HepG2 (cell line): ENCODE data around the gene ZNF189. TPM values are rescaled to one million over a fixed set of nuclear protein-coding genes. Genes with fewer than 3 reads are reported as not detected.
A peak's percentile ranks its signal among the peaks of the same experiment; 100 is the strongest.

ENCODE experiments used
- ARNT2 ChIP-seq: sonication (generic); formaldehyde crosslinking; IDR thresholded peaks from 2 replicates; pipeline ENCODE4 v1.8.0; 2022; ENCODE audit warnings: mild to moderate bottlenecking, low read depth, missing genetic modification reagents, moderate library complexity
- CENPT ChIP-seq: sonication (generic); formaldehyde crosslinking; IDR thresholded peaks from 2 replicates; pipeline ENCODE4 v1.8.0; 2022; ENCODE audit warnings: low read depth, mild to moderate bottlenecking, moderate library complexity, missing genetic modification reagents
- E2F5 ChIP-seq: sonication (generic); formaldehyde crosslinking; conservative IDR thresholded peaks from 2 replicates; pipeline ENCODE4 v1.4.0; 2020; ENCODE audit warnings: missing genetic modification reagents
- EP300 ChIP-seq, 3 experiments: sonication (generic) in 1 of 3; formaldehyde crosslinking in 1 of 3; IDR thresholded peaks; 2 replicates each; pipeline versions ENCODE4 v1.5.1 to v1.6.1; 2011 to 2020; ENCODE audit warnings: low read depth in 2 of 3, low read length in 2 of 3, borderline replicate concordance in 1 of 3, improper control_type of control experiment in 1 of 3, mild to moderate bottlenecking in 1 of 3, missing genetic modification reagents in 1 of 3, moderate library complexity in 1 of 3
- FOXA3 ChIP-seq: IDR thresholded peaks from 2 replicates; pipeline ENCODE4 v1.6.1; 2016; ENCODE audit warnings: missing genetic modification reagents, missing compliant biosample characterization
- GFI1 ChIP-seq: sonication (generic); formaldehyde crosslinking; IDR thresholded peaks from 2 replicates; pipeline ENCODE4 v1.5.0; 2020; ENCODE audit warnings: missing genetic modification reagents, mild to moderate bottlenecking, borderline replicate concordance
- GMEB2 ChIP-seq: IDR thresholded peaks from 2 replicates; pipeline ENCODE4 v1.6.1; 2016; ENCODE audit warnings: missing biosample characterization, missing genetic modification reagents, low read depth
- HMG20A ChIP-seq: IDR thresholded peaks from 2 replicates; pipeline ENCODE4 v1.6.1; 2016; ENCODE audit warnings: borderline replicate concordance
- IKZF4 ChIP-seq: sonication (generic); formaldehyde crosslinking; IDR thresholded peaks from 2 replicates; pipeline ENCODE4 v1.5.1; 2020; ENCODE audit warnings: borderline replicate concordance, mild to moderate bottlenecking, low read depth, missing genetic modification reagents; ENCODE audit errors: not compliant biosample characterization
- MED1 ChIP-seq: sonication (generic); formaldehyde crosslinking; IDR thresholded peaks from 2 replicates; pipeline ENCODE4 v1.4.0; 2020; ENCODE audit warnings: missing genetic modification reagents
- MED13 ChIP-seq: sonication (generic); formaldehyde crosslinking; IDR thresholded peaks from 2 replicates; pipeline ENCODE4 v1.5.0; 2020; ENCODE audit warnings: missing genetic modification reagents
- POLR2AphosphoS5 ChIP-seq: IDR thresholded peaks from 2 replicates; pipeline ENCODE4 v1.6.1; 2012; ENCODE audit warnings: low read depth, low read length
- REL ChIP-seq: sonication (generic); formaldehyde crosslinking; conservative IDR thresholded peaks from 2 replicates; pipeline ENCODE4 v1.8.0; 2022; ENCODE audit warnings: mild to moderate bottlenecking, missing genetic modification reagents, moderate library complexity
- SIN3B ChIP-seq: fragments of 150-350 bp; IDR thresholded peaks from 2 replicates; pipeline ENCODE4 v1.6.1; 2014; ENCODE audit warnings: low read length
- TBX2 ChIP-seq: sonication (generic); formaldehyde crosslinking; IDR thresholded peaks from 2 replicates; pipeline ENCODE4 v1.5.0; 2020; ENCODE audit warnings: missing genetic modification reagents, mild to moderate bottlenecking, borderline replicate concordance
- ZBTB3 ChIP-seq: sonication (generic); formaldehyde crosslinking; IDR thresholded peaks from 2 replicates; pipeline ENCODE4 v1.4.0; 2020; ENCODE audit warnings: low read depth, mild to moderate bottlenecking, moderate library complexity, missing genetic modification reagents, borderline replicate concordance
- ZBTB7A ChIP-seq: sonication (generic); formaldehyde crosslinking; IDR thresholded peaks from 2 replicates; pipeline ENCODE4 v1.8.0; 2022; ENCODE audit warnings: mild to moderate bottlenecking, missing genetic modification reagents
- ZBTB7B ChIP-seq: sonication (generic); formaldehyde crosslinking; IDR thresholded peaks from 2 replicates; pipeline ENCODE4 v1.4.0; 2020; ENCODE audit warnings: missing genetic modification reagents
- ZFP1 ChIP-seq: IDR thresholded peaks from 2 replicates; pipeline ENCODE4 v1.6.1; 2016
- ZFP62 ChIP-seq: sonication (generic); formaldehyde crosslinking; IDR thresholded peaks from 2 replicates; pipeline ENCODE4 v1.4.0; 2020; ENCODE audit warnings: missing genetic modification reagents
- ZKSCAN8 ChIP-seq: IDR thresholded peaks from 2 replicates; pipeline ENCODE4 v1.6.1; 2016; ENCODE audit warnings: borderline replicate concordance, missing genetic modification reagents, missing compliant biosample characterization
- ZNF143 ChIP-seq: sonication (generic); formaldehyde crosslinking; IDR thresholded peaks from 2 replicates; pipeline ENCODE4 v1.4.0; 2020; ENCODE audit warnings: missing genetic modification reagents
- ZNF205 ChIP-seq: IDR thresholded peaks from 2 replicates; pipeline ENCODE4 v1.6.1; 2018; ENCODE audit warnings: missing biosample characterization, missing genetic modification reagents
- ZNF362 ChIP-seq: sonication (generic); formaldehyde crosslinking; IDR thresholded peaks from 2 replicates; pipeline ENCODE4 v1.4.0; 2020; ENCODE audit warnings: missing genetic modification reagents, mild to moderate bottlenecking, borderline replicate concordance
- ZNF383 ChIP-seq: sonication (generic); formaldehyde crosslinking; IDR thresholded peaks from 2 replicates; pipeline ENCODE4 v1.4.0; 2020; ENCODE audit warnings: missing genetic modification reagents, mild to moderate bottlenecking, borderline replicate concordance
- ZNF446 ChIP-seq: sonication (generic); formaldehyde crosslinking; IDR thresholded peaks from 2 replicates; pipeline ENCODE4 v1.5.0; 2020; ENCODE audit warnings: mild to moderate bottlenecking, missing genetic modification reagents
- ZNF510 ChIP-seq: sonication (generic); formaldehyde crosslinking; IDR thresholded peaks from 2 replicates; pipeline ENCODE4 v1.4.0; 2020; ENCODE audit warnings: low read depth, mild to moderate bottlenecking, missing genetic modification reagents
- ZNF567 ChIP-seq: sonication (generic); formaldehyde crosslinking; IDR thresholded peaks from 2 replicates; pipeline ENCODE4 v1.8.1; 2023; ENCODE audit warnings: mild to moderate bottlenecking, missing genetic modification reagents, borderline replicate concordance
- ZNF589 ChIP-seq: sonication (generic); formaldehyde crosslinking; conservative IDR thresholded peaks from 2 replicates; pipeline ENCODE4 v1.8.0; 2022; ENCODE audit warnings: mild to moderate bottlenecking, moderate library complexity, missing genetic modification reagents
- ZNF709 ChIP-seq: sonication (generic); formaldehyde crosslinking; IDR thresholded peaks from 2 replicates; pipeline ENCODE4 v1.5.0; 2020; ENCODE audit warnings: mild to moderate bottlenecking, missing genetic modification reagents
- polyA plus RNA-seq, 8 experiments: library from polyadenylated mRNA; depleted of rRNA in 3 of 8; stranded (reverse) in 7 of 8; unstranded in 1 of 8; fragments of >200 nt; fragmentation: Illumina TruSeq in 4 of 8; extraction: Trizol in 4 of 8; gene quantifications; 2 replicates each; pipeline versions ENCODE4 v1.2.1 to v1.2.3, GENCODE V29; 2011 to 2016; ENCODE audit warnings: low read depth in 4 of 8, missing spikeins in 1 of 8, mixed read lengths in 1 of 8; ENCODE audit not compliant: insufficient read depth in 1 of 8
- total RNA-seq, 5 experiments: library from RNA; depleted of rRNA; stranded (reverse); fragments of >200 nt; fragmentation: Illumina TruSeq; extraction: Trizol; gene quantifications; 2 replicates each; pipeline ENCODE4 v1.2.3, GENCODE V29; 2016; ENCODE audit warnings: low read depth in 1 of 5

Gene ZNF189
- total and polyA plus RNA-seq, 2 of the 13 experiments (the other 11 are each of a cell fraction or from before 2014, with no cell fraction given): 8.4 to 50.0 TPM

- TF ChIP-seq ZNF205 (CRISPR knock-in tag): peak; percentile 45; the same call in 1 of the 2 replicates
- TF ChIP-seq SIN3B: no peak
- TF ChIP-seq GFI1 (CRISPR knock-in tag): peak; percentile 92
- 0 out of 2 replicates have a peak, but pooled peaks have one; percentile 12 for TF ChIP-seq POLR2AphosphoS5
- TF ChIP-seq REL (CRISPR knock-in tag): no peak
- TF ChIP-seq GMEB2 (CRISPR knock-in tag): no peak
- no peak for TF ChIP-seq ZNF510 (CRISPR knock-in tag)
- no peak; the same call in 1 of the 2 replicates for TF ChIP-seq ZFP1 (CRISPR knock-in tag)
- peak; percentile 66; the same call in 1 of the 2 replicates for TF ChIP-seq ZBTB7B (CRISPR knock-in tag)
- TF ChIP-seq MED1: peak; percentile 88
- peak; percentile 70; the same call in 1 of the 2 replicates for TF ChIP-seq TBX2 (CRISPR knock-in tag)
- TF ChIP-seq FOXA3 (CRISPR knock-in tag): peak; percentile 84
- no peak for TF ChIP-seq ZNF446 (CRISPR knock-in tag)
- TF ChIP-seq EP300 (IDR thresholded peaks at IDR 0.05; ENCODE audit: low read depth in 2 of 2, low read length in 2 of 2): peak in 1 of 2 experiments; percentile 92; a peak in 2 of 4 replicates
- peak; percentile 59; the same call in 1 of the 2 replicates for TF ChIP-seq EP300 (CRISPR knock-in tag; IDR thresholded peaks at IDR 0.05; ENCODE audit: borderline replicate concordance)
- TF ChIP-seq MED13: no peak; the same call in 1 of the 2 replicates
- peak; percentile 63; the same call in 1 of the 2 replicates for TF ChIP-seq ZNF709 (CRISPR knock-in tag)
- no peak for TF ChIP-seq ZBTB3 (CRISPR knock-in tag)
- TF ChIP-seq ZFP62: no peak
- TF ChIP-seq ZNF383 (CRISPR knock-in tag): no peak
- no peak for TF ChIP-seq E2F5 (CRISPR knock-in tag)
- TF ChIP-seq HMG20A (CRISPR knock-in tag): peak; percentile 90
- TF ChIP-seq IKZF4 (CRISPR knock-in tag): no peak
- TF ChIP-seq ZBTB7A: no peak
- peak; percentile 71; the same call in 1 of the 2 replicates for TF ChIP-seq ZKSCAN8 (CRISPR knock-in tag)
- TF ChIP-seq ZNF362 (CRISPR knock-in tag): no peak
- TF ChIP-seq ARNT2: no peak
- TF ChIP-seq CENPT (CRISPR knock-in tag): no peak
- TF ChIP-seq ZNF567 (CRISPR knock-in tag): no peak
- no peak for TF ChIP-seq ZNF589 (CRISPR knock-in tag)
- 0 out of 2 replicates have a peak, but pooled peaks have one; percentile 40 for TF ChIP-seq ZNF143 (CRISPR knock-in tag)
These were observed 23.0 kb downstream of the ZNF189 start (continued) for GRCh38 chr9:101421653-101422065.
